Measurements from ENCODE around the gene TGFBR3.

Gene TGFBR3

DNA sequence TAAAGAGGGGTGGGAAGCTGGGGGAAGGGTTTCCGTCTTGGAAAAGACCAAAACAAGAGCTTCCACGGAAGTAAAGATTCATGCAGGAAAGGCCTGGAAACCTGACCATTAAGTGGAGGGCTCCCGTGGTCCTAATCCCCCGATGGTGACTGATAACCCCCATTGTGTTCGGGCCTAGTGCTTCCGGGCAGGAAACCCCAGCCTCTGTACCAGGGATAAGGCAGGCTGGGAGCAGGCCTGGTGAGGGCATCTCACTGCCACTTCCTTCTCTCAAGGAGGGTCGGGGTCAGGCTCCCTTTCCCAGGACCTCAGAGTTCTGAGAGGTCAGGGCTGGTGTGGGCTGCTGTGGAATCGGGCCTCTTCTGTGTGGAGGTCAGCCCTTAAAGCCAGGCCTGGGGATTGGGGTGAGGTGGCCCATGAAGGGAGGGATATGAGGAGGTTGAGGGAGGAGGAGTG is 248.4 kb downstream of the TGFBR3 start:
- TF ChIP-seq, protein P1, sequence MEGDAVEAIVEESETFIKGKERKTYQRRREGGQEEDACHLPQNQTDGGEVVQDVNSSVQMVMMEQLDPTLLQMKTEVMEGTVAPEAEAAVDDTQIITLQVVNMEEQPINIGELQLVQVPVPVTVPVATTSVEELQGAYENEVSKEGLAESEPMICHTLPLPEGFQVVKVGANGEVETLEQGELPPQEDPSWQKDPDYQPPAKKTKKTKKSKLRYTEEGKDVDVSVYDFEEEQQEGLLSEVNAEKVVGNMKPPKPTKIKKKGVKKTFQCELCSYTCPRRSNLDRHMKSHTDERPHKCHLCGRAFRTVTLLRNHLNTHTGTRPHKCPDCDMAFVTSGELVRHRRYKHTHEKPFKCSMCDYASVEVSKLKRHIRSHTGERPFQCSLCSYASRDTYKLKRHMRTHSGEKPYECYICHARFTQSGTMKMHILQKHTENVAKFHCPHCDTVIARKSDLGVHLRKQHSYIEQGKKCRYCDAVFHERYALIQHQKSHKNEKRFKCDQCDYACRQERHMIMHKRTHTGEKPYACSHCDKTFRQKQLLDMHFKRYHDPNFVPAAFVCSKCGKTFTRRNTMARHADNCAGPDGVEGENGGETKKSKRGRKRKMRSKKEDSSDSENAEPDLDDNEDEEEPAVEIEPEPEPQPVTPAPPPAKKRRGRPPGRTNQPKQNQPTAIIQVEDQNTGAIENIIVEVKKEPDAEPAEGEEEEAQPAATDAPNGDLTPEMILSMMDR (IDR thresholded peaks at IDR 0.05; ENCODE audit: poor library complexity, severe bottlenecking), result no peak
- no peak for ATAC-seq (ENCODE audit: low read depth)

GRCh38 chr1:91635763-91636162 is 250.2 kb downstream of the TGFBR3 start:
- no peaks in the 10 kb centered on the region for H3K4me1 ChIP-seq (ENCODE audit: insufficient read depth, poor library complexity, severe bottlenecking)
- no peak overlapping the region for H3K27ac ChIP-seq (ENCODE audit: poor library complexity, severe bottlenecking)
- no peaks in the 10 kb centered on the region for H3K27me3 ChIP-seq (ENCODE audit: insufficient read depth, poor library complexity, severe bottlenecking)
- DNase-seq (ENCODE audit: low spot score) (no peak), ATAC-seq (ENCODE audit: low read depth) (no peak)
- TF ChIP-seq, protein P1 (IDR thresholded peaks at IDR 0.05; ENCODE audit: poor library complexity, severe bottlenecking), result no peak
- H3K9me3 ChIP-seq (ENCODE audit: severe bottlenecking), result no peaks in the 10 kb centered on the region
- H3K36me3 ChIP-seq (ENCODE audit: low read depth), result no peaks in the 10 kb centered on the region
- H3K4me3 ChIP-seq (ENCODE audit: severe bottlenecking), result no peak overlapping the region

More for the DNA sequence above, 248.4 kb downstream of the TGFBR3 start:
- Histone ChIP-seq H3K27me3 (ENCODE audit: insufficient read depth, poor library complexity, severe bottlenecking) (no peaks in the 10 kb centered on the region), H3K4me1 (ENCODE audit: insufficient read depth, poor library complexity, severe bottlenecking) (no peaks in the 10 kb centered on the region), H3K4me3 (ENCODE audit: severe bottlenecking) (no peak overlapping the region), H3K27ac (ENCODE audit: poor library complexity, severe bottlenecking) (no peak overlapping the region), H3K9me3 (ENCODE audit: severe bottlenecking) (no peaks in the 10 kb centered on the region), H3K36me3 (ENCODE audit: low read depth) (no peaks in the 10 kb centered on the region)
- DNase-seq (ENCODE audit: low spot score), result no peak

DNA sequence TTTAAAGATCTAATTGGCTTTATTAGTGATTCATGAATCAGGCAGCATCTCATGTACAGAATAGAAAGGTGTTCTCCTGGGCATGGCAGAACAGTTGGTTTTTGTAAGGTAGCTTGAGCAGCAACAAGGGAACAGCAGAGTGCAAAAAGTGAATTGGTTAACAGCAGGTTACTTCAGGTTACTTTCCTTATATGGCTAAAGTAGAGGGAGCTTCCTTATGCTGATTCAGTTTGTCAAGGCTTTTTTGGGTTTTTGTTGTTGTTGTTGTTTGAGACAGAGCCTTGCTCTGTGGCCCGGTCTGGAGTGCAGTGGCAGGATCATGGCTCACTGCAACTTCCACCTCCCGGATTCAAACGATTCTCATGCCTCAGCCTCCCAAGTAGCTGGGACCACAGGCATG is 252.5 kb downstream of the TGFBR3 start:
- no peaks in the 10 kb centered on the region for H3K27me3 ChIP-seq (ENCODE audit: insufficient read depth, poor library complexity, severe bottlenecking)
- no peak overlapping the region for H3K4me3 ChIP-seq (ENCODE audit: severe bottlenecking)
- ATAC-seq (ENCODE audit: low read depth) (no peak), DNase-seq (ENCODE audit: low spot score) (no peak)
- H3K36me3 ChIP-seq (ENCODE audit: low read depth), result no peaks in the 10 kb centered on the region
- no peak overlapping the region for H3K27ac ChIP-seq (ENCODE audit: poor library complexity, severe bottlenecking)
- TF ChIP-seq, protein P1 (IDR thresholded peaks at IDR 0.05; ENCODE audit: poor library complexity, severe bottlenecking), result no peak
- no peaks in the 10 kb centered on the region for H3K4me1 ChIP-seq (ENCODE audit: insufficient read depth, poor library complexity, severe bottlenecking)
- no peaks in the 10 kb centered on the region for H3K9me3 ChIP-seq (ENCODE audit: severe bottlenecking)

DNA sequence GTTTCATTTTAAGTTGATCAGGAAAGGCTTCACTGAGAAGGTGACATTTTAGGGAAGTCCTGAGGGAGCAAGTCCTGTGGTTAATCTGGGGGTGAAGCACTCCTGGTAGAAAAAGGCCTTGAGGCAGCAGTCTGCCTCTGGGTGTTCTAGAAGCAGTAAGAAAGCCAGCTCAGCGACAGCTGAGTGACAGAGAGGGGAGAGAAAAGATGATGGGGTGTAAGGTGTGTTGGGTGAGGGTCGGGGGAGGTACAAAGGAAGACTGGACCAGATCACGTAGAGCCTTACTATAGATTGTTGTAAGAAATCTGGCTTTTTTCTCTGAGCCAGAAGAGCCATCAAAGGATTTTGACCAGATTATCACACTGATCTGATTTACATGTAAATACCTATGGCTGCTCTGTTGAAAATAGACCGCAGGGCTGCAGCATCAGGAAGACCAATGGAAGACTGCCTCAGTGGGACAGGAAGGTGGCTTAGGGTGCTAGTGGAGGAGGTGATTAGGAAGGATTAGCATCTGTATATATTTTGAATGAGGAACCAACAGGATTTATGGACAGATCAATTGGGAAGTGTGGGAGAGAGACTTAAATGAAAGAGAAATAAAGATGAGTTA is 254.1 kb downstream of the TGFBR3 start:
- DNase-seq (ENCODE audit: low spot score) (no peak), ATAC-seq (ENCODE audit: low read depth) (no peak)
- Histone ChIP-seq H3K27ac (ENCODE audit: poor library complexity, severe bottlenecking) (no peak overlapping the region), H3K9me3 (ENCODE audit: severe bottlenecking) (no peaks in the 10 kb centered on the region), H3K4me3 (ENCODE audit: severe bottlenecking) (no peak overlapping the region), H3K36me3 (ENCODE audit: low read depth) (no peaks in the 10 kb centered on the region), H3K4me1 (ENCODE audit: insufficient read depth, poor library complexity, severe bottlenecking) (no peaks in the 10 kb centered on the region), H3K27me3 (ENCODE audit: insufficient read depth, poor library complexity, severe bottlenecking) (no peaks in the 10 kb centered on the region)
- TF ChIP-seq, protein P1 (IDR thresholded peaks at IDR 0.05; ENCODE audit: poor library complexity, severe bottlenecking), result no peak

DNA sequence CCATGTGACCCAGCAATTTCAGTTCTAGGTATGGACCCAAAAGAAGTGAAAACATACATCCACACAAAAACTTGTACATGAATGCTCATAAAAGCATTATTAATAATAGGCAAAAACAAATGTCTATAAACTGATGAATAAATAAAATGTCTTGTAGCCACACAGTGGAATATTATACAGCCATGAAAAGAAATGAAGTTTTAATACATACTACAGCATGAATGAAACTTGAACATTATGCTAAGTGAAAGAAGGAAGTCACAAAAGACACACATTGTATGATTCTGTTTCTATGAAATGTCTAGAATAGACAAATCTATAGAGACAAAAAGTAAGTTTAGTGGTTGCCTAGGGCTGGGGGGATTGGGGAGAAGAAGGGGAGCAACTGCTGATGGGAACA is 255.1 kb downstream of the TGFBR3 start:
- Histone ChIP-seq H3K27me3 (ENCODE audit: insufficient read depth, poor library complexity, severe bottlenecking) (no peaks in the 10 kb centered on the region), H3K27ac (ENCODE audit: poor library complexity, severe bottlenecking) (no peak overlapping the region), H3K4me3 (ENCODE audit: severe bottlenecking) (no peak overlapping the region), H3K9me3 (ENCODE audit: severe bottlenecking) (no peaks in the 10 kb centered on the region), H3K4me1 (ENCODE audit: insufficient read depth, poor library complexity, severe bottlenecking) (no peaks in the 10 kb centered on the region), H3K36me3 (ENCODE audit: low read depth) (no peaks in the 10 kb centered on the region)
- ATAC-seq (ENCODE audit: low read depth) (no peak), DNase-seq (ENCODE audit: low spot score) (no peak)
- TF ChIP-seq, protein P1 (IDR thresholded peaks at IDR 0.05; ENCODE audit: poor library complexity, severe bottlenecking), result no peak
